ENCODE measurements around the gene CDC14A.

The CDC14A gene

DNA sequence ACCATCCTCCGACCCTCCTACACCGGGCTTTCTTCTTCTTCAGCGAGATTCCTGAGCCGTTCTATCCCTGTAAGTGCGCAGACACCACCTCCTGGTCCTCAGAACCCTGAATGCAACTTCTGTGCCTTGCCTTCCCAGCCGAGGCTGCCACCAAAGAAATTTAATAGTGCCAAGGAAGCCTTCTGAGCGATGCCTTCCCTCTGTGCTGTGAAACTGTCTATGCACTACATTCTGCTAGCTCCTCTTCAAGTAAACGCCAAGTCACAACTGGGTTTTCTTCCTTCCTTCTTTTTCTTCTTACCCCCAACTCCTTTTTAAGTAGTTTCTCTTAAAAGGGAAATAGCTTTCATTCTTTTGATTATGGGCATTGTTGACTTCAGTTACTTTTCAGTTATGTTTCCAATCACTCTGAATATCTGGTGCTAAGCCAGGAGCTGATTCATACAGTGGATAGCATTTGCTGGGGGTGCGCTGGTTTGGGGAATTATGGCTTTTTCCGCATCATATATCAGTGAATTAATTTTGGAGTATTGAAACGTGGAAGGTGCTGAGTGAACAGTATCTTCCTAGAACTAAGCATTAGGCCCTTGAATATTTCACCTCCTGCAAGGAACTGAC, 147.0 kb downstream of the CDC14A start:
- no peak for DNase-seq

DNA sequence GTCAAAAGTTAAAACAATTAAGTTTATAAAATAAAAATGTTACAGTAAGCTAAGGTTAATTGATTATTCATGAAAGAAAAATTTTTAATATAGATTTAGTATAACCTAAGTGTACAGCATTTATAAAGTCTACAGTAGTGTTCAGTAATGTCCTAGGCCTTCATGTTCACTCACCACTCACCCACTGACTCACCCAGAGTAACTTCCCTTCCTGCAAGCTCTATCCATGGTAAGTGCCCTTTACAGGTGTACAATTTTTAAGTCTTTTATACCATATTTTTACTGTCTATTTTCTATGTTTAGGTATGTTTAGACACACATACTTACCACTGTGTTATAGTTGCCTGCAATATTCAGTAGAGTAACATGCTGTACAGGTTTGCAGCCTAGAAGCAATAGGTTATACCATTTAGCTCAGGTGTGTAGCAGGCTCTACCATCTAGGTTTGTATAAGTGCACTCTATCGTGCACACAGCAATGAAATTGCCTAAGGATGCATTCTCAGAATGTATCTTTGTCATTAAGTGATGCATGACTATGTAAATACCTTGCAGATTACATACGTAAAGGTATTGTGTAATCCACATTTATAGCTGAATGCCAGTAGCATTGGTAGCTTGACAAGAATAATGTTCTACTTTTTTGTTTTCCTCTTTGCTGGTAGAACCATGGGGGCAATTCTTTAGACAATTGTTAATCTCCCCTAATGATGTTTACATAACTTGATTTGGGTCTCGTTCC, 149.9 kb downstream of the CDC14A start:
- no peak for DNase-seq

DNA sequence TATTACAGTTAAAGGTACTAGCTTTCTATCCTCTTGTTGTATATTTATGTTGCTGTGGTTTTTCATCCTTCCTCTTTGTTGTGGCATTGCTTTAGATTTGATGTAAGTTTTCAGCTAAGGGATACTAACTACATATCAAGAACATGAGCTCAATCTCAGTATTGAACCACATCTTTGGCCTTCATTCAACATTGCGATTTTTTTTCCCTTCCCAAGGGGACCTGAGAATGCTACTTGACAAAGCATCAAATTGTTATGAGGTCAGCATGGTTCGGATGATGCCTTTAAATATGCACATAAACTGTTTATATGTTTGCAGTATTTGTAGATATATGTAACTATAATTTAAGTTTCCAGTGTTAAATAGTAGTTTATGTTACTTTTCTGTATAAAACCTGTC, 153.9 kb downstream of the CDC14A start:
- DNase-seq, result no peak

DNA sequence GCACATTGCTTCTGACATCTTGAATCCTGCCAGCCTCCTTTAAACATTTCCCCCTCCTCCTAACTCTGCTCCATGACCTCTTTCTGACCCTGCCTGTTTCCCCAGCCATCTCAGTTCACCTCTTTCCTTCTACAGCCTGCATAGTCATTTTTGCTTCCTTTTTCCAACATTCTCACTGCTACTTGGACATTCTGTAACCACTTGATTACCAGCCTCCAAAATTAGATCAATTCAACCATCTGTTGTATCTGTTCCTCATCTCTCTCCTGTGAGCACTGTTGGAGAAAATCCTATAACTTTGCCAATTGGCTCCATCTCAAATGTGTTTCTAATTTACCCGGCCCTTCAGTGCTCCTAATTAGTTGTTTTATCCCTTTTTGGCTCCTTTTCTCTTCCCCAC, 158.1 kb downstream of the CDC14A start:
- DNase-seq, result no peak

DNA sequence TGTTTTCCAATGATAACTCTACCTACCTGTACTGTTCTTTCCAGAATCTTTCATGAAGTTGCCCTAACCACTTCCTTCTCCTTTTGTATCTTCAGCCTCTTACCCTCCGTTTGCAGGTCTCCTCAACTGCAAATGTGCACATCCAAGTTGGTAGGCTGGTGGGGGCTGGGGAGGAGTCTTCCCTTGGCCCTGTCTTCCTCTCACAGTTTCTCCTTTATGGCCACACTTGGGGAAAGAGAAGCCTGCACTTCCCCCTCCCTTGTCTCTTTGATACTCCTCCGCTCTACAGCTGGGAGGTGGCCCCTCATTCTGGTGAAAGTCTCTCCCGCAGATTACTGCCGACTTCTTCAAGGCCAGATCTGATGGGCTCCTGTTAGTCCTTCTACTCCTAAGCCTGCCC, 158.8 kb downstream of the CDC14A start:
- no peak for DNase-seq

DNA sequence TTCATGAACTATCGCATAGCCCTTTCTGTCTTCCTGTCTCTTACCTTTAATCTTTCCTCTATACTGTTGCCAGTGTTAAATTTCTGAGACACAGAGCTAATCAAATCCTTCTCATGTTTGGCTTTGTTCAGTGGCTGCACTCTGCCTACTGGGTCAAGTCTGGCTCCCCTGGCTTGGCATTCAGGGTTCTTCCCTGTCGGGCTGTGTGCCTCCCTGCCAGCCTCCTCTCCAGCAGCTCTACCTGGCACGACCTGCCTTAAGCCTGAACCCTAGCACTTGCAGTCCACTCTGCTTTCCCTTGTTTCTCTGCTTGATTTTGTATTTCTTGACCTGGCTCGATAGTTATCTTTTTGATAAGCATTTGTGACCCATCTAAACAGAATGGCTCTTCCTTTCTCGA, 159.5 kb downstream of the CDC14A start:
- DNase-seq, result no peak

DNA sequence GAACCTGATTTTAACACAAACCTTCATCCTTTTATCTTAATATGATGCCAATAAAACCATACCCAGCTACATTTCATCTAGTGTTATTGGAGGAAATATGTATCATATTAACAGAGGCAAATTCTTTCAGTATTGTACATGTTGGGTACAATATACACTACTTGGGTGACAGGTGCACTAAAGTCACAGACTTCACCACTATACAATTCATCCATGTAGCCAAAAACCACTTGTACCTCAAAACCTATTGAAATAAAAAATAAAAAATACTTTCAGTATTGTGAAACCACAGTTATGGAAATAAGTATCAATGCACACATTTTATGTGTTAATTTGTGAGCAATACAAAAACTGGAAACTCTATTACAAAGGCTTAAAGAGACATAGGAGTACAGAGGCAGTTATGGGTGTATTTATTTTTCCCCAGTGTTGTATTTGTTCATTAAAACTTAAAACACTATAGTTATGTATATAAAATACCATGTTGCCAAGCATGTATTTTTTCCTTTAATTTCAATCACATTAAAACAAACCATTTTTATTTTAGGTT, 160.6 kb downstream of the CDC14A start:
- no peak for DNase-seq

DNA sequence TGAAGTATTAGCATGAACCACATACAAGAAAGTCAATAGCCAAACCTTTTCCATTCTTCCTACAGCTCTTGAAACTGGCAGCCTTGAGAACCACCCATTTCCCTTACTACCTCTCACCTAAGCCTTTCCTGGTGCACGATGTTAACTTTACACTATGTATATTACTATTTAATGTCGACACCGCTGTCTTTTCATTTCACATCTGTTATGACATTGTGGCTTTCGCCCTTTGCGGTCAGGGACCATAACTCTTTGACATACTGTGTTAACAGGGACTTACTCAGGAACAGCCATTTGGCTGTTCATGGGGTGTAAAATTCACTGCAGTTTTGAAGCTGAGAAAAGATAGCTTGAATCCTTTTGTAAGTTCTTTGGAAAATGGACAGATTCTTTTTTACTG, 164.6 kb downstream of the CDC14A start:
- no peak for DNase-seq

DNA sequence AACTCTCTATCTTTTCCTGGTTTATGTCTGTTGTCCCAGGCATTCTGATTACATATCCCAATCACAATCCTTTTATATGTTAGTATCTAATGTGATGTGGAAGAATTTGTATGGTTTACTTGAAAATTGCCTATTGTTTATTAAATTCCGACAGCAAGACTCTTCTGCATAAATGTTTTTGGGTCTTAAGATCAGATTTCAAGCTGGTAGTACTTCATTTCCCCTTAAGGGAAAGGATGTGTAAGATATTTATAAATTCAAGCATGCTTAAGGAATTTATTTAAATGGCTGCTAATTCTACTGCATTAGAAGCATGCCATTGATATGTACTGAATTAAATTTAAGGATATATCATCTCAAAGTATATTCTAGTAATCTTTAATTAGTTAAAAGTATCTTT, 165.2 kb downstream of the CDC14A start:
- no peak for DNase-seq

DNA sequence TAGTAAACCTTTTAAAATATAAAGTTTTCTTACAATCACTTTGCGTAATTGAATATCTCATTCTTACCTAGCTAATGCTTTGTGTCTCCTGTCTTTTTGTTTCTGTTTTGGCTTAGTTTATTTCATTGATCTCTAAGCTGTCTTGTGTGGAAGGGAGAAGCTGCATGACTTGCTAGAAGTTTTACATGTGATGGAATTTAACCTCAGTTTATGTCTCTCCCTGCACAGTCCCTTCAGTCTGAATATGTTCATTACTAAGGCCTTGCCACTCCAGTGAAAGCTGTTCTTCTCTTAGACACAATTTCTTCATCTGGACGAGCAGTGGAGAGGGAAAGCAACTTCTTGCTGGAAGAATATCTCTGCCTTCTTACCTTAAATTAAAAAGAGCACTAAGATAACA, 165.7 kb downstream of the CDC14A start:
- DNase-seq, result no peak

DNA sequence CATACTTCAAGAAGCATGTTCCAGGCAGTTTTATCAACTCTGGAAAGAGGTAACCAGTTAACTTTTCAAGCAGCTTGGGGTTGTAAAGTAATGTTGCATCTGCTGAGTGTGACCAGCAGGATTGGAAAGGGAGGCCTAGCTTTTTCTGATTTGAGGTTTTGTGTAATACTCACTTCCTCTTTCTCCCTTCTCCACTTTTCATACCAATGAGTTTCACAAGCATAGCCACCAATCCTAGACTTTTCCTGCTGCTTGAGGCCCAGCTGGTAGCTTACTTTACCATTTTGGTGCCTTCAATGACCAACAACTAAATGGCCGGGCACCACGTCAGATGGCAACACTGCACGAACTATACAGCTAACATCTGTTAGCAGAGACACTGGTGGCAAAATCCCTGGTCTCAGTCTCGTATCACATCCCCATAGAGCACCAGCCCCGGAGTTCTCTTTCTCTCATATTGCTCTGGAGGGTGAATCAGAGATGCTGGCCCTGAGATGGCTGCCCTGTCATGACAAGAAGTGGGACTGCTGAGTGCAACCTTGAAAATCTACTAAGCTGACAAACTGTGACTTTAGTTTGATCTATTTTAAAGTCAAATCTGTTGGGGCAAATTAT, 170.8 kb downstream of the CDC14A start:
- DNase-seq, result no peak

DNA sequence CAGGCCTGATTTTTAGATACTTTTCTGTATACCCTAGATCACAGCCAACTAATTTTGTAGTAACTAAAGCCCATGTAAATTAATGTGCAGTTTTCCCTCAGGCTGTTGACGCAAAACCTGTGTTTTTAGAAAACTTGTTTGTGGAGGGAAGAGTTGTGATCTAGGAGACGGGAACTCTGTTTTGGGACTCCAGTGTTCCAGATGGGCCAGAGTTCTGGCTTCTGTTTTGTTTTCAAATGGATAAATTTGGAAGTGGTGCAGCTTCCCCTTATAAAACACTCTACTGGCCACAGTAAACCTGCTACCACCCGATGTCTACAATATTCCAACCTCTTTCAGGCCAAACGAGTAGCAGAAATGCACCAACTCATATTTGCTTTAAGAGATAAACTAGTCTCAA, 172.0 kb downstream of the CDC14A start:
- no peak for DNase-seq

DNA sequence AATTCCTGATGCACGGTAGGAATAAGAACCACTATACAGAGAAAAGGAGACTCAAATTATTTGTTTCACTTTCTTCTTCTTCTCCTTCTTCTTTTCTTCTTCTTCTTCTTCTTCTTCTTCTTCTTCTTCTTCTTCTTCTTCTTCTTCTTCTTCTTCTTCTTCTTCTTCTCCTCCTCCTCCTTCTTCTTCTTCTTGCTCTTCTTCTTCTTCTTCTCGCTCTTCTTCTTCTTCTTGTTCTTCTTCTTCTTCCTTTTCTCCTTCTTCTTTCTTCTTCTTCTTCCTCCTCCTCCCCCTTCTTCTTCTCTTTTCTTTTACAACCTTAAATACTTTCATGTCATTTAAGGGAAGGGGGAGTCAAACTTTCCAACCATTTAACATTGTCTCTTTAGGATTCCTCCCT, 174.6 kb downstream of the CDC14A start:
- DNase-seq, result no peak

DNA sequence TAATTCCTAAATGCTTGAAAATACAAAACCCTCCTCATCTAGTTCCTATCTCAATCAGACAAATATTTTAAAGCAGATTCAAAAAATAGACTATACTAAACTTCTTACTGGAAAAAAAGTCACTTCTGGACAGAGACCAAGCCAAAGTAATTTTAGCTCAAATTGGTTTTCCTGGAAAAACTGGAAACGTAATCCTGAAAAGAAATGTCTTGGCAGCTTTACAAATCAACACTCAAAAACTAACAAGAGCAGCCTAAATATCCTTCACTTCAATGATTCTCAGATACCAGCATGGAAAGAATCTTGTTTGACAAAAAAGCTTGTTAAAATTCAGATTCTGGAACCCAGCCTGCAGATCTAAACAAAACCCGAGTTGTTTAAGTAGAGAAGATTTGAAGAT, 176.6 kb downstream of the CDC14A start:
- DNase-seq, result no peak

DNA sequence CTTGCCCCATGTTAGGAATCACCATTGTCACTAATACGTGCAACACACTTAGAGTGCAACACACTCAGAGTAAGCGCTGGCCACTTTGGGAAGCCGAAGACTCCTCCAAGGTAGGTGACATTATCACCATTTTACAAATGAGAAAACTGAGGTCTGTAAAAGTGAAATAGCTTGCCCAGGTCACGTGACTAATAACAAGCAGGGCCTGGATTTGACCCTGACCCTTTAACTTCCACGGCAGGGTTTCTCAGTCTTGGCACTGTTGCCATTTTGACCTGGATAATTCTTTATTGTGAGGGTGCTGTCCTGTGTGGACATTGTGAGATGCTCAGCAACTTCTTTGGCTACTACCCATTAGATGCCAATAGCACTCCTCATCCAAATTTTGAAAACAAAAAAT, 177.8 kb downstream of the CDC14A start:
- DNase-seq, result no peak

DNA sequence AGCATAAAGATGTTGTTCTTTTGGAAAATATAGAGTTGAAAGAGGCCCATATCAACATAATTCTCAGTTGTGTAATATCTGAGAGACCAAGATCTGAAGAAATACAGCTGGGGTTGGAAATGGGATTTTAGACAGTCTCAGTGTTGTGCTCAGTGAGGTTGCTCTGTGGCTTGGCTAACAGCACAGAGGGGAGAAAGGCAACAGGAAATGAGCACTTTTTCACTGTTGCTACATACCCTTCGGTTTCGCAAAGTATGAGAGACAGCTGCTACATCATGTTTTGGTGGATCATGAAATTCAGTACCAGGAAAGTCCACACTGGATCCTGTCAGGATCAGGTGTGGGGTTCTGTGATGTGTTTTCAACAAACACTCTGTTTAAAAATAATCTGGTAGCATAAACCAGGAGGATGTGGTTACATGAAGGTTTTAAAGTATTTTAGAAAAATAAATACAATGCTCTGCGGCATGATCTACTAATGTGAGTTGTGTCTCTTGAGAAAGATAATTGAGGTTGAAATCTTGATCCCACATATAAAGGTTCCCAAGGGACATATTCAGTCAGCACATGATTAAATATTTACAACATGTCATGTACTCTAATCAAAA, 178.7 kb downstream of the CDC14A start:
- DNase-seq, result no peak

DNA sequence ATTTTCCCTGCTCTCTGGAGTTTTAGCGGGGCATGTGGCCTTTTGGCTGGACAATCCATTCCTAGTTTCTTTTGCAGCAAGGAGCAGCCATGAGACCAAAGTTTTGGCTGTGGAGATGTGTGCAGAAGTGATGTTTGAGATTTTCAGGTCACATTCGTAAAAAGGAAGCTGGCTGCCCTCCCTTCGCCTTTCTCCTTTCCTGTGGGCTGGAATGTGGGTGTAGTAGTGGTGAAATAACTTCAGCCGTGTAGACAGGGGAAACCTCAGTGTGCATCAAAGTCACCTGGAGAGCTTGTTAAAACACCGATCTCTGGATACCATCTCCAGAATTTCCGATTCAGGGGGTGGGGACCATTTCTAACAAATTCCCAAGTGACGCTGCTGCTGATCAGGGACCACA, 180.3 kb downstream of the CDC14A start:
- no peak for DNase-seq

DNA sequence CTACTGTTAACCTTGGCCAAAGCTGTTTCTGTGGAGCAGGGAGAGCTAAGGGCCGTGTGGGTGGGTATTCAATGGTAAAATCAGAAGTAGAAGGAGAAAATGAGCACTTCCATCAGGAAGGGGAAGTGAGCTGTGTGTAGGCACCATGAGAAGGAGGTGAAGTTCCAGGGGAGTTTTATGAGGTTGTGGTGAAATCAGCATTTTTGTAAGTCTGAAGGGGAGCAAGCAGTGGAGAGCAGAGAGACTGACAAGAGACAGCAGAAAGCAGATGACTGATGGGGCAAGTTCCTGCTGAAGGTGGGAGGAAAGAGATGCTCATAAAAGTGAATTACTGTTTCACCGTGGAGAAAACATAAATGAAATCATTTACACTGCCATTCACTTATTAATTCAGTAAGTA, 183.0 kb downstream of the CDC14A start:
- DNase-seq, result no peak

DNA sequence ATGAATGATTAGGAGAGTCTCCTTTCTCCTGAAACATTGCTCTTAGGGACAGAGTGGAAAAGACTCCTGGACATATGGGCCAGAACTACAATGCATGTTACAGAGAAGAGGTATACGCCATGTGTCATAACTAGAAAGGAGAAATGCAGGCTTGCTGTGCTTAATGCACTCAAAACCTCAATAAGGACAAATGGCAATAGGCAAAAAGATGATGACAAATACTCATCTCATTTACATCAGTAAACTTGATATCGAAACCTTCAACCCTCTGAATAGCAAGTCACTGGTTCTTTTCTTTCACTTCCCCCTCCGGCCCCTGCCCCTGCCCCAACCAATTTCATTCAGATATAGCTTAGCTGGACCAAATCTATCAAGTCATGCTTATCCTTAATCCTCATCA, 183.7 kb downstream of the CDC14A start:
- DNase-seq, result no peak

DNA sequence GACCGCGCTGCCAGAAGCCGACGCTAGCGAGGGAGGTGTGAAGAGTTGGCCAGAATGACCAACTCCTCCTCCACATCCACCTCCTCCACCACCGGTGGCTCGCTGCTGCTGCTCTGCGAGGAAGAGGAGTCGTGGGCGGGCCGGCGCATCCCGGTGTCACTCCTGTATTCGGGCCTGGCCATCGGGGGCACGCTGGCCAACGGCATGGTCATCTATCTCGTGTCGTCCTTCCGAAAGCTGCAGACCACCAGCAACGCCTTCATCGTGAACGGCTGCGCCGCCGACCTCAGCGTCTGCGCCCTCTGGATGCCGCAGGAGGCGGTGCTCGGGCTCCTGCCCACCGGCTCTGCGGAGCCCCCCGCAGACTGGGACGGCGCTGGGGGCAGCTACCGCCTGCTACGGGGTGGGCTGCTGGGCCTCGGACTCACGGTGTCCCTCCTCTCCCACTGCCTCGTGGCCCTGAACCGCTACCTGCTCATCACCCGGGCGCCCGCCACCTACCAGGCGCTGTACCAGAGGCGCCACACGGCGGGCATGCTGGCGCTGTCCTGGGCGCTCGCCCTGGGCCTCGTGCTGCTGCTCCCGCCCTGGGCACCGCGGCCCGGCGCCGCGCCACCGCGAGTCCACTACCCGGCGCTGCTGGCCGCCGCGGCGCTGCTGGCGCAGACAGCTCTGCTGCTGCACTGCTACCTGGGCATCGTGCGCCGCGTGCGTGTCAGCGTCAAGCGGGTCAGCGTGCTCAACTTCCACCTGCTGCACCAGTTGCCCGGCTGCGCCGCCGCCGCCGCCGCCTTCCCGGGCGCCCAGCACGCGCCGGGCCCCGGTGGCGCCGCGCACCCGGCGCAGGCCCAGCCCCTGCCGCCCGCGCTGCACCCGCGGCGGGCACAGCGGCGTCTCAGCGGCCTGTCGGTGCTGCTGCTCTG, 186.9 kb downstream of the CDC14A start:
- no peak for DNase-seq

DNA sequence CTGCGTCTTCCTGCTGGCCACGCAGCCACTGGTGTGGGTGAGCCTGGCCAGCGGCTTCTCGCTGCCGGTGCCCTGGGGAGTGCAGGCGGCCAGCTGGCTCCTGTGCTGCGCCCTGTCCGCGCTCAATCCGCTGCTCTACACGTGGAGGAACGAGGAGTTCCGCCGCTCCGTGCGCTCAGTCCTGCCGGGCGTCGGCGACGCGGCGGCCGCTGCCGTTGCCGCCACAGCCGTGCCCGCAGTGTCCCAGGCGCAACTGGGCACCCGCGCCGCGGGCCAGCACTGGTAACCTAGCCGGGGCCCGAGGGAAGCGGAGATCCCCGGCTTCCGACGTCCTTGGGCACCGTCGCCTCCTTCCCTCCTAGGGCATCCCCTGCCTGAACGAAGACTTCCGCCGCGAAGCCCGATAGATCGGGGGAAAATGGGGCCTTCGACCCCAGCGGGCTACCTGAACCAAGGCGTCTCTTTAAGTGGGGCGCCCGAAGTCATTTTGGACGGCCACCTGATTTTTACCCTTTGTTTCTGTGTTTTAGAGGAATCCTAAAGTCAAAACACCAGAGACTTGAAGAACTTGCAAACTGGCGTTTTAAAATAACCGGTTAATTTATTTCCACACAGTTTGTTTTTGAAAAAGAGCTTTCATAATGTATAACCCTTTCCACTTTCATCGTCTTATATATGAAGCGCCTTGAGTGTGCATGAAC, 187.7 kb downstream of the CDC14A start:
- no peak for DNase-seq

DNA sequence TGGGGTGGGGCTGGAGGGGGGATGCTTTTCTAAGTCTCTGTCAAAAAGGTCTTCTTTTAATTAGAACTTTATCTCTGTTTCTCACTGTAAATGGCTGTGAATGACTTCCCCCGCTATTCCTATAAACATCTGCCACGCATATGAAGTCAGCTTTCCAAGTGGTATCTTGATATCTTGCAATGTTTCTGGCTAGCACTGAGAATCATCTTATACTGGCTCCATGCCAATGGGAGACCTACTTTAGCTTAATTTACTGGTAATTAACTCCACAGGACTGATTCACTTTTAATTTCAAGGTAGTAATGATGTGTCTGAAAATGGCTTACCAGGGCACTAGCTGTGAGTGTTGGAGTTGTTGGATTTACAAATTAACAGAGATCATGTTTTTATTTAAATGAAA, 190.0 kb downstream of the CDC14A start:
- no peak for DNase-seq

Data from effector CD4-positive, alpha-beta T cell (primary cell).